ENCODE data around the gene KLHL30.
"Not testable (repeated sequence)": the region's sequence is repeated elsewhere in the genome, so short reads cannot be mapped to it uniquely, and the experiment has no call there.

The KLHL30 gene

GRCh38 chr2:238162251-238162845 is 23.9 kb downstream of the KLHL30 start:
- no peak for DNase-seq (ENCODE audit: low read depth)

GRCh38 chr2:238162846-238163441 is 24.5 kb downstream of the KLHL30 start:
- DNase-seq (ENCODE audit: low read depth), result no peak

GRCh38 chr2:238163481-238164198 is 25.2 kb downstream of the KLHL30 start:
- no peak for DNase-seq (ENCODE audit: low read depth)

- DNase-seq (ENCODE audit: low read depth), result no peak
Measured at GRCh38 chr2:238164906-238165287, 26.4 kb downstream of the KLHL30 start.

GRCh38 chr2:238165288-238165921 is 26.9 kb downstream of the KLHL30 start:
- DNase-seq (ENCODE audit: low read depth), result no peak

GRCh38 chr2:238166391-238167343 is 28.2 kb downstream of the KLHL30 start:
- no peak for DNase-seq (ENCODE audit: low read depth)

- no peak for DNase-seq (ENCODE audit: low read depth)
Measured at GRCh38 chr2:238167344-238167715, 28.9 kb downstream of the KLHL30 start.

- no peak for DNase-seq (ENCODE audit: low read depth)
Measured at GRCh38 chr2:238167761-238168160, 29.3 kb downstream of the KLHL30 start.

GRCh38 chr2:238168196-238169047 is 30.0 kb downstream of the KLHL30 start:
- DNase-seq (ENCODE audit: low read depth), result no peak

GRCh38 chr2:238169048-238169707 is 30.7 kb downstream of the KLHL30 start:
- DNase-seq (ENCODE audit: low read depth), result peak; percentile 79

GRCh38 chr2:238169708-238170251 is 31.3 kb downstream of the KLHL30 start:
- DNase-seq (ENCODE audit: low read depth), result peak; percentile 93

- no peak for DNase-seq (ENCODE audit: low read depth)
Measured at GRCh38 chr2:238170386-238171071, 32.1 kb downstream of the KLHL30 start.

GRCh38 chr2:238171072-238171431 is 32.6 kb downstream of the KLHL30 start:
- not testable (repeated sequence) for DNase-seq (ENCODE audit: low read depth)

GRCh38 chr2:238171575-238172187 is 33.2 kb downstream of the KLHL30 start:
- DNase-seq (ENCODE audit: low read depth), result no peak

GRCh38 chr2:238172439-238172838 is 34.0 kb downstream of the KLHL30 start:
- DNase-seq (ENCODE audit: low read depth), result no peak

- no peak for DNase-seq (ENCODE audit: low read depth)
Measured at GRCh38 chr2:238173692-238174091, 35.2 kb downstream of the KLHL30 start.

- DNase-seq (ENCODE audit: low read depth), result no peak
Measured at GRCh38 chr2:238174291-238174690, 35.8 kb downstream of the KLHL30 start.

GRCh38 chr2:238174701-238175100 is 36.2 kb downstream of the KLHL30 start:
- DNase-seq (ENCODE audit: low read depth), result no peak

- DNase-seq (ENCODE audit: low read depth), result no peak
Measured at GRCh38 chr2:238176613-238177012, 38.1 kb downstream of the KLHL30 start.
